Duodenal mucosa (tissue), 2 donors: ENCODE data around the gene LMCD1.

Experiments
- H3K27ac ChIP-seq: one replicate; pipeline ENCODE4 v1.7.0; 2013; ENCODE audit warnings: low read depth, low read length
- H3K27me3 ChIP-seq, 2 donors: one replicate each; pipeline ENCODE4 v1.7.0; 2013; ENCODE audit warnings: low read length in 2 of 2, control low read depth in 1 of 2; ENCODE audit not compliant: insufficient read depth in 2 of 2, control insufficient read depth in 1 of 2
- H3K36me3 ChIP-seq, 2 donors: one replicate each; pipeline ENCODE4 v1.7.0; 2013; ENCODE audit warnings: low read length in 2 of 2, control low read depth in 1 of 2; ENCODE audit not compliant: insufficient read depth in 2 of 2, control insufficient read depth in 1 of 2
- H3K4me1 ChIP-seq, 2 donors: one replicate each; pipeline ENCODE4 v1.7.0; 2013; ENCODE audit warnings: low read length in 2 of 2, control low read depth in 1 of 2; ENCODE audit not compliant: insufficient read depth in 2 of 2, control insufficient read depth in 1 of 2
- H3K4me3 ChIP-seq, 2 donors: one replicate each; pipeline ENCODE4 v1.7.0; 2013; ENCODE audit warnings: low read length in 2 of 2, low read depth in 1 of 2
- H3K9ac ChIP-seq, 2 donors: one replicate each; pipeline ENCODE4 v1.7.0; 2013; ENCODE audit warnings: low read length in 2 of 2, low read depth in 1 of 2
- H3K9me3 ChIP-seq, 2 donors: one replicate each; pipeline ENCODE4 v1.7.0; 2013; ENCODE audit warnings: low read length in 2 of 2, control low read depth in 1 of 2; ENCODE audit not compliant: control insufficient read depth in 1 of 2

LMCD1 gene

DNA sequence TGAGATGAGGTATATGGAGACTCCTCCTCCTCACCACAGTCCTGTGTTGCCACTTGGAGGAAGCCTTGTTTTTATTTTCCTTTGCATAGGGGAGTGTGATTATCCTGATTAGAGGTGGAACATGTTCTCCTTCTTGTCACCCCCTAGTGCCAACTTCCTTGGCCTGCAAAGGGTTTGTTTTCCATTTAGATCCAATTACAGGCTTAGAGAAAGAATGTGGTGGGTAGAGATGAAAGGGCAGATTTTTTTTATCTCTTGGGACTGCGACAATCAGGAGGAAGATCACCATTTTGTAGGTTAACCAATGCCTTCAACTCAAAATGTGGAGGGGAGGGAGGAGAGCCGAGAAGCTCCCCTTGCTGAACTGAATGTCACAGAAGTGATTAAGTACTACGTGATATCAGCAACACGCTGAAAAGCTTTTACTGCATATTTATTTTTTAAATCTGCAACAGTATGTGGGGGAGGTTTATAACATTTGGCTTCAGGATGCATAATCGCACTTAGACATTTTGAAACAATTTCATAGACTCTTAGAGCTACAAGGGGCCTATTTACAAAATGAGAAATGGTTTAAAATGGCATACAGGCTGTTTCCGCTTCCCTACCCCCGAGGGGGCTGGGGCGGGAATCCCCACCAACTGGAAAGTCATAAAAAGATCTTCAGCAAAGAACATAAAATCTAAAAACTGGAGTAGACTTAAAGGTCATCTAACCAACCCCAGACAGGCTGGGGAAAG lies 2.4 kb downstream of the LMCD1 start:
- peaks cover 12 to 28% of the 10 kb centered on the region in 2 donors for H3K4me1 ChIP-seq
- no peaks in the 10 kb centered on the region for H3K9me3 ChIP-seq
- H3K4me3 ChIP-seq = peak overlapping the region; percentile 18 to 38
- H3K9ac ChIP-seq = no peak overlapping the region
- H3K36me3 ChIP-seq = no peaks in the 10 kb centered on the region
- peak overlapping the region; percentile 15 for H3K27ac ChIP-seq
- H3K27me3 ChIP-seq = no peaks in the 10 kb centered on the region

DNA sequence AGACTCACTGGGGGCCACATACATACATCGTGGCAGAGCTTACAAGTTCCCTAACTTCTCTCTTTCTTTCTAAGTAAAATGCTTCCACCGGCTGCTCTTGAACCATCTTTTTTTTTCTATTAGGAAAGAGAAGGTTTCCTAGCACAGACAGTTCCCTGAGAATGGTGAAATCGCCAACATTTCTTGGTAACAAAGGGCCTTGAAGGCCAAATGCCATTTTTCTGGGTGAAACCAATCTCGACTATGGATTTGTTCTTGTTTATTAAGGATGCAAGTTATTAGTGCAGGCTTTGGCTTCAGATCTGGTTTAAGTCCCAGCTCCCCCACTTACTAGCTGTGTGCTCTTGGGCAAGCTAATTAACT lies 3.0 kb downstream of the LMCD1 start:
- Histone ChIP-seq H3K4me1 (peaks cover 12 to 28% of the 10 kb centered on the region in 2 donors), H3K36me3 (no peaks in the 10 kb centered on the region), H3K4me3 (no peak overlapping the region)

DNA sequence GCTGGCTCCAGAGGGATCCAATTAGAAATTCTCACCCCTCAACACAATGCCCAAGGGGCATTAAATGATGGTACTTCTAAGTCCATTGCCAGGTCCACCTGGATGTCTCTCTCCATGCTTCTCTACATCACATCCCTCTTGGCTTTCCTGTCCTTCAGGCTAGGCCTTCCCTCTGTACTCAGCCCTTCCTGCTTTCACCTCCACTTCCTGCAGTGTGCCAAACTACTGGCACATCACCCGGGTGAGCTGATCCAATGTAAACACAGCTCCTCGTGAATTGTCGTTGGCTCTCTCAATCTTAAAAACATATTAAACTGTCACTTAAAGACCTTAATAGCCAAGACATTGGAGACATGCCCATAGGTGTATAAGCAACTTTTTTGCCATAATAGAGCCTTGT lies 4.0 kb downstream of the LMCD1 start:
- Histone ChIP-seq H3K9me3 (no peaks in the 10 kb centered on the region), H3K36me3 (no peaks in the 10 kb centered on the region), H3K4me3 (no peak overlapping the region), H3K4me1 (peaks cover 12 to 28% of the 10 kb centered on the region in 2 donors), H3K9ac (no peak overlapping the region), H3K27ac (no peak overlapping the region), H3K27me3 (no peaks in the 10 kb centered on the region)

More for the DNA sequence above, 3.0 kb downstream of the LMCD1 start:
- Histone ChIP-seq H3K9me3 (no peaks in the 10 kb centered on the region), H3K27ac (no peak overlapping the region), H3K27me3 (no peaks in the 10 kb centered on the region), H3K9ac (no peak overlapping the region)

DNA sequence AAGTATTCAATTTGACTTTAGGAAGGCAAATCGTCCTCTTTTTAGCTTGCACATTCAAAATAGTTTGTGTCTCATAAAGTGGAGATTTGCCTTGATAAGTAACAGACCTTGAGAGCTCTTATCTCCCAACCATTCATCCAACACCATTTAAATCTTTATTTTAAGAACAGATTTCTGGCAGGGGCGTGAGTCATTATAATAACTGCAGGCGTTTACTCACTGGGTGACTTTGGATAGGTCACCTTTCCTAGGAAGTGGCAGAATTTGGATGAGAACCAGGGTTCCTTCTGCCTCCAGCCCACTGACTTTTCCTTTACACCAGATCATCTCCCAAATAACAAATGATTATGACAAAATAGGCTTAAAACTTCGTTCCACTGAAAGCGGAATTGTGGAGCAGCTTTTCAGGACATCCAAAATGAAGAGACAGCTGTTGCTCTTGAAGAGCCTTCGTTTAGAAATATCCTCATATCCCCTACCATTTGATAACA lies 5.0 kb downstream of the LMCD1 start:
- no peak overlapping the region for H3K4me3 ChIP-seq
- no peaks in the 10 kb centered on the region for H3K9me3 ChIP-seq
- H3K27ac ChIP-seq = no peak overlapping the region
- H3K36me3 ChIP-seq = no peaks in the 10 kb centered on the region
- H3K9ac ChIP-seq = no peak overlapping the region
- peaks cover 12 to 28% of the 10 kb centered on the region in 2 donors for H3K4me1 ChIP-seq
- H3K27me3 ChIP-seq = no peaks in the 10 kb centered on the region

DNA sequence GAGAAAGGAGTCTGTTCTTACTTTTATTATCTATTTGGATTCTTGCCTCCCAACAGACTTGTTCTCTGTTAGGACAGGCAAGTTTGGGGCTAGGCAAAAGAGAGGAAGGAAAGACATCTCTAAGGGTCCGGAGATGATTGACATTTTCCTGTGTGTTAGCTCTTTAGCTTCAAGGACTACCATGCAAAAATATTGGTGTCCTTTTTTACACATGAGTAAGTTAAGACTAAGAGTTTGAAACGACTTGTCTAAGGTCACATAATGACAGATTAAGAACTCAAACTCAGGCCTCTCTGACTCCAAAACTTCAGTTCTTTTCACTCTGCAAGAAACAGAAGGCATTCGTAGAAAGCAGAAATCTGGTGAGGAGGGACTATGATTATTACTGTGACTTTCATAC lies 5.9 kb downstream of the LMCD1 start:
- no peaks in the 10 kb centered on the region for H3K27me3 ChIP-seq
- H3K9me3 ChIP-seq = no peaks in the 10 kb centered on the region
- H3K27ac ChIP-seq = no peak overlapping the region
- no peak overlapping the region for H3K4me3 ChIP-seq
- peaks cover 9 to 26% of the 10 kb centered on the region in 2 donors for H3K4me1 ChIP-seq
- no peaks in the 10 kb centered on the region for H3K36me3 ChIP-seq
- no peak overlapping the region for H3K9ac ChIP-seq

- Histone ChIP-seq H3K4me1 (peaks cover 0 to 18% of the 10 kb centered on the region in 2 donors), H3K27ac (no peak overlapping the region)
Observed at GRCh38 chr3:8509961-8510360, 8.3 kb downstream of the LMCD1 start.

DNA sequence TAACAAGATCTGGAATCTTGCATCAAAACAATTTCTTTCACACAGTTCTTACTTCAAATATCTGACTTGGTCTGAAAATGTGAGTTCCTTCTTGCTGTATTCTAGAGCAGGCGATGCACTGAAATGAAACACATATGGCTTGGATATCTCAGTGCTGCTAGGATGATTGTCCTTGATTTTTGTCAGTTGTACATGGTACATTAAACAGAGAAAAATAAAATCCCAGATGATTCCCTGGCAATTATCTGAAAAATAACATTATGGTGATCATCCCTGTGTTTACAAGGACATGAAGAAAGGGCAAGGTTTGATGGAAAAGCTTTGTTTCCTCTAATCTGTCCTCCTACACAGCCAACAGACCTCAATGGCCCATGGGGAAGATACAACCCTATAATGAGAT lies 10.6 kb downstream of the LMCD1 start:
- Histone ChIP-seq H3K4me1 (peaks cover 0 to 8% of the 10 kb centered on the region in 2 donors), H3K9ac (no peak overlapping the region), H3K27ac (no peak overlapping the region), H3K27me3 (no peaks in the 10 kb centered on the region), H3K9me3 (no peaks in the 10 kb centered on the region), H3K36me3 (no peaks in the 10 kb centered on the region), H3K4me3 (no peak overlapping the region)

More at GRCh38 chr3:8509961-8510360, 8.3 kb downstream of the LMCD1 start:
- H3K4me3 ChIP-seq = no peak overlapping the region
- no peaks in the 10 kb centered on the region for H3K9me3 ChIP-seq
- H3K9ac ChIP-seq = no peak overlapping the region
- H3K36me3 ChIP-seq = no peaks in the 10 kb centered on the region
- no peaks in the 10 kb centered on the region for H3K27me3 ChIP-seq

- no peaks in the 10 kb centered on the region for H3K36me3 ChIP-seq
- H3K4me3 ChIP-seq = no peak overlapping the region
- no peak overlapping the region for H3K27ac ChIP-seq
- H3K4me1 ChIP-seq = peaks cover 0 to 8% of the 10 kb centered on the region in 2 donors
- no peak overlapping the region for H3K9ac ChIP-seq
- H3K9me3 ChIP-seq = no peaks in the 10 kb centered on the region
- no peaks in the 10 kb centered on the region for H3K27me3 ChIP-seq
Observed at GRCh38 chr3:8516047-8516661, 14.5 kb downstream of the LMCD1 start.

DNA sequence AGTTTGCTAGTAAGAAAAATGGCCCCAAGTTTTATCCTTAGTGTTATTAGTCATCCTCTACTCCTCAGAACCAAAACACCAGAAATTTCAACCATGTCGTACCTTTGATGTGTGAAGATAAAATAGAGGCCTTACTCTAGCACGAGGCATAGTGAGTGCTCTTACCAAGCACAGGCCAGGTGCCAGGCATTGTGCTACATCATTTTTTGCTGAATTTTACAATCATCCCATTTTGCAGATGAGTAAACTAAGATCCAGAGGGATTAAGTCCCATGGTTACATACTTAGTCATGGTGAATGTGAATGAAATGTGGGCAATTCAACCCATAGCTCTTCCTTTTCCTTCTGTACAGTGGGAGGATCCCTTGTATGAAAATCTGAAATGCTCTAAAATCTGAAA lies 15.2 kb downstream of the LMCD1 start:
- Histone ChIP-seq H3K27me3 (no peaks in the 10 kb centered on the region), H3K4me3 (no peak overlapping the region), H3K36me3 (no peaks in the 10 kb centered on the region), H3K27ac (no peak overlapping the region), H3K4me1 (peaks cover 0 to 8% of the 10 kb centered on the region in 2 donors), H3K9ac (no peak overlapping the region), H3K9me3 (no peaks in the 10 kb centered on the region)

- no peak overlapping the region for H3K27ac ChIP-seq
- H3K27me3 ChIP-seq = no peaks in the 10 kb centered on the region
- H3K4me3 ChIP-seq = no peak overlapping the region
- no peak overlapping the region for H3K9ac ChIP-seq
- no peaks in the 10 kb centered on the region for H3K9me3 ChIP-seq
- peaks cover 0 to 8% of the 10 kb centered on the region in 2 donors for H3K4me1 ChIP-seq
- no peaks in the 10 kb centered on the region for H3K36me3 ChIP-seq
Observed at GRCh38 chr3:8517487-8517886, 15.9 kb downstream of the LMCD1 start.
